ENCODE data around the gene RAPGEF1.

Gene RAPGEF1

DNA sequence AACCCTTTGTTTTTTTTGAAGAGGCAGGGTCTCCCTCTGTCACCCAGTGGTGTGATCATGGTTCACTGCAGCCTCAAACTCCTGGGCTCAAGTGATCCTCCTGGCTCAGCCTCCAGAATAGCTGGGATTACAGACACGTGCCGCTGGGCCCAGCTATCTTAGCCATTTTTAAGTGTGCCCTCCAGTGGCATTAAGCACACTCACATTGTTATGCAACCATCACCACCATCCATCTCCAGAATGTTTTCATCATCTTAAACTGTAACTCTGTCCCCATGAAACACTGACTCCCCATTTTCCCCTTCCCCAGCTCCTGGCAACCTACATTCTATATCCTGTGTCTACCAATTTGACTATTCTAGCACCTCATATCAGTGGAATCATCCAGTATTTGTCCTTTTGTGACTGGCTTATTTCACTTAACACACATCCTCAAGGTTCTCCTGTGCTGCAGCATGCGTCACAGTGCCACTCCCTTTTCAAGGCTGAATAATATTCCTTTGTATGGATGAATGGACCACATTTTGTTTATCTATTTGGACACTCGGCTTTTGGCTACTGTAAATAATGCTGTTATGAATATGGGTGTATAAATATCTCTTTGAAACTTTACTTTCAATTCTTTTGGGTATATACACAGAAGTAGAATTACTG, 12.5 kb upstream of the RAPGEF1 start:
- no peak for DNase-seq

DNA sequence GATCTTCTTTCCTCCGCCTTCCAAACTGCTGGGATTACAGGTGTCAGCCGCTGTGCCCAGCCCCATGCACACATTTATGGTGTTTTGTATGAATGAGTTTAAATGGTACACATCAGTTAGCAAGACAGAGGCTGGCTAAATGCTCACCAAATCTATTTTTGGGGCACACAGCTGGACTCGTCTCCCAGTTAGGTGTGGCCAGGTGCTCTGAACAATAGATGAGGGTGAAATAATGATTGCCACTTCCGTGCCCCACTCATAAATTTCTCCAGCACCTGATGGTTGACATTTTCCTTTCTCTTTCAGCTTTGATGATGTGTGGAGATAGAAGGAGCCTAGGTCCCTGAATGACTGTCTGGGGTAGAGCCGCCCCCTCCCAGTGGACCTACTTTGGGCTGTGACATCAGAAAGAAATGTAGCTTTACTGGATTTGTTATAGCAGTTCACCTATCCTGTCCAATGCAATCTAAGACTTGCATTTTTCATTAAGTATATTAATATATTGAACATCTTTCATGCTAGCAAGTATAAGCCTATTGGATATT, 8.6 kb upstream of the RAPGEF1 start:
- DNase-seq, result no peak

DNA sequence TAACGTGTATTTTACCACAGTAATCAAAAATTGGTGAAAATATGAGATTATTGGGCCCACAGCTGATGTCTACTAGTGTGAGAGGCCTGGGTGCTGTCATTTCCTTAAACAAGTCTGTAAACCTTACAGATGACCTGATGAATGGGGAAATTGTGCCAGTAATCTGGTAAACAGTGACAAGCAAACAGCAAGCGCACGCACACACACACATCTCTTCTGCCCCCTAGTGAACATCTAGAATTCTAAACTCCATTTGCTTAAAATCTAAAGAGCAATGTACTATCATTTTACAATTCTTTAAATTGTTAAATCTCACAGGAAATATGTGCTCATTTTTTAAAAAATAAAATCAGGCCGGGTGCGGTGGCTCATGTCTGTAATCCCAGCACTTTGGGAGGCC, 7.5 kb upstream of the RAPGEF1 start:
- DNase-seq, result peak in 6 of 51 donors; percentile 11 to 49 (median 18)

- no peak for DNase-seq
Measured at GRCh38 chr9:131745610-131746009, 5.7 kb upstream of the RAPGEF1 start.

- DNase-seq, result peak in 7 of 51 donors; percentile 11 to 57 (median 29)
Measured at GRCh38 chr9:131744720-131745201, 4.9 kb upstream of the RAPGEF1 start.

DNA sequence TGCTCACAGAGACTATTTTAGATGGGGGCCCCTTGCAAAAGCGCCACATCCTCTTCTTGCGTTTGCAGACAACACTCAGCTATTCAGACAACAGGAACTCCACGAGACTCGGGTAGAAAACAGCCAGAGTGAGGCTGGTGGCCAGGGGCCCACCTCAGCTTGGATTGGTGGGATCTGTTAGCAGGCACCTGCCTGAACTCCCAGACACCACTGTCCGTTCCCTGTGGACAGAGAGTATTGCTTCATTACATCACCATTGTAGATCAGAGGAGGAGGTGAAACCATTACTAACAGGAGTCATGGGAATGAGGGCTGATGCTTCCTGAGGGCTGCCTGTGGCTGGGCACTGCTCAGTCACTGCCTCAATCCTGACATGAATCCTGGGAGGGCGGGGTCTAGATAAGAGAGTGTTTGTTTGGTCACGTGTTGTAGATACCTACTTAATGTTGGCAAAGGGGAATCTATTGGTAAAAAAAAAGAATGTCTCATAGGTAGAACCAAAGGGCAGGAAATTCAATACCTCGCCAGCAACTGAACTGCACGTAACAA, 4.4 kb upstream of the RAPGEF1 start:
- DNase-seq, result peak in 3 of 51 donors; percentile 21 to 44 (median 37)

DNA sequence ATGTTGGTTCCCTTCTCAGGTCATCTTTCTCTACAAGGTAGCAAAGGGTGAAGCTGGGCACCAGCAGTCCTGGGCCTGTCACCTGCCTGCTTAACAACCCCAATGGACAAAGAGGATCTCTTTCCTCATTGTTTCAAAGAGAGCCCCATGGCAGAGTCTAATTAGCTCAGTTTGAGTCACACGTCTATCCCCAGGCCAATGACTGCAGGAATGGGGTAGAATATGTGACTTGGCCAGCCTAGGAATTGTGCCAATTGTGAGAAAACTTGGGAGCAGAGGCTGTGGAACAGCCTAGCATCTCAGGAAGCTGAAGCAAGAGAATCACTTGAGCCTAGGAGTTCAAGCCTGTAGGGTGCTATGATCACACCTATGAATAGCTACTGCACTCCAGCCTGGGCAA, 3.6 kb upstream of the RAPGEF1 start:
- DNase-seq, result no peak

DNA sequence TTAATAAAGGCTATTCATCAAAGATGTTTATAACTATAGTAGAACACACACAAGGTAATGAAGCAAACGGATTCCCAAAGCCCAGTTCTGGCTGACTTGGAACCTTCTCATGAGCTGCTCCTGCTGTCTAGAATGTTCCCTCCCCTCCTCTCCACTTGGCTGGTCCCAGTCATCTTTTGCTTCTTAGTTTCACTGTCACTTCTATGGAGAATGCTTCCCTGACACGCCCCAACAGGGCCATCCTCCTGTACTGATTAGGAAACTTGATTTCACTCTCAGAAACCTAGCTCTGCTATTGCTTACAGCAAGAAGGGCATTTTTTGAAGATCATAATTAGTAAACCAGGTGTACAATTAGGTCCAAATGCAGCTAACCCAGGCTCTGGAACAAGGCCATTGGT, 3.2 kb upstream of the RAPGEF1 start:
- no peak for DNase-seq

GRCh38 chr9:131740898-131741297, 1.0 kb upstream of the RAPGEF1 start:
- no peak for DNase-seq

DNA sequence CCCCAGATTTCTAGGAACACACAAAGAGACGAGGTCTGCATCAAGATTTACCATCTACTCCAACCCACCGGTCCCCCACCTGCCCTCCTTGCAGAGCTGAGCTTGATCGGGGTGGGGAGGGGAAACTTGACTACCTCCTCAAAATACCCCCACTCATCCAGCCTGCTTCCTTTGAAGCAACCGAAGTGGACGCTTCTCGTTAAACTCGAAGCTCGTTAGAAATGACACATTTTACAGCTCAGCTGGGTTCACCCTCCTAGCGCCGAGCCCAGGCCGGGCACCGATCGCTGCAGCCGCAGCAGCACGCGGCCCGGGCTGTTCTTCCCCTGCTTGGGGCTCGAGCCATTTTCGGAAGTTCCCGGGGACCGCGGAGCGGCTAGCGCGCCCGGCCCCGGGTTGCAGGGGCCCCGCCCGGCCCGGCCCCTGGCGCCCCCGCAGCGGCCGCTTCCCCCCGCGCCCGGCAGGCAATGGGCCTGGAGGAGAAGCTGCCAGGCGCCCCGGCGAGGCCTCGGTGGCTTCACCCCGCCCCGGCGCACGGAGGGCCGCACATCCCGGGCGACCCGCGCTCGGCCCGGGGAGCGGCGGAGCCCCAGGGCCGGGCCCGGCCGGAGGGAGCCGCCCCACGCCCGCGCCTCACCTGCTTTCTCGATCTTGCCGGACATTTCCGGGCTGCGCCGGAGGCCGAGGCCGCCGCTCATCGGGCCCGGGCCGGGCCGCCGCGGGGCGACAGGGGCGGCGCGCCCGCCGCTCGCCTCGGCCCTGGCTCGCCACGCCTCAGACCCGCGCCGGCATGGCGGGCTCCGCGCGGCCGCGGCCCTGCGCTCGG, 530 bp downstream of the RAPGEF1 start:
- peak in 16 of 51 donors; percentile 23 to 59 (median 32) for DNase-seq

DNA sequence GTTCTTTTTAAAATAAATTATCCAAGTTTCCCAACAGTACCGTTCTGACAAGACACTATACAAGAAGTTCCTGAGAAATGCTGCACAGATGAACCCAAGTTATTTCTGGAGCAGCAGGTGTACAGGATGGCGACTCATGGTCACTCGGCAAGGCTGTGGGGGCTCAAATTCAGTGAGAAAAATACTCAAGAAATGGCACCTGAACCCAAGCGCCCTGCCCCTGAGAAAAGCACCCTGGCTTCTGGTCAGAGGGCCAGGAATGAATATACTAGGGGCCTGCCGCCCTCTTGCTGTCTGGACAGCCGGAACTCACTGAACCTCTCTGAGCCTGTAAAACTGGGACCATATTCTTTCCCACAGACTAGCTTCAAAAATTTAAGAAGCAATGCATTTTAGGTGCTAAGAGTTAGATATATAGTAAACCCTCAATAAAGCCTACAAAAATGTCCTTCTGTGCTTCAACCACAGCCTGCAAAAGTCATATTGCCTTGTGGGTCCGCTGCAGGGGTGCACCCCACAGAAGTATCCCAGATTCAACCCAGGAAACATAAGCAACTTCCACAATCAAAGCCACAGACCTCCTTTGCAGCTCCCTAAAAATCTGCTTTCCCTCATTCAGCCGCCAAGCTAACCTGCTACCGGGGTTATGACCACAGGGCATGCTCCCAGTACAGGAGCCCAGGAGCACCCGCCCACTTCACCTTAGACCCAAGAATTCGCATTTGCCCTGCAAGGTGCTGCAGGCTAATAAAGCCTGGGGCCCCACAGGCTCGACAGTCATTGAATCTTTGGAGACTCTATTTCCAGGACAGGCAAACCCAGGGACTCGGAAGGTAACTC, 1.4 kb downstream of the RAPGEF1 start:
- no peak for DNase-seq

- DNase-seq, result no peak
Measured at GRCh38 chr9:131737426-131737825, 2.5 kb downstream of the RAPGEF1 start.

- no peak for DNase-seq
Measured at GRCh38 chr9:131736431-131736830, 3.4 kb downstream of the RAPGEF1 start.

DNA sequence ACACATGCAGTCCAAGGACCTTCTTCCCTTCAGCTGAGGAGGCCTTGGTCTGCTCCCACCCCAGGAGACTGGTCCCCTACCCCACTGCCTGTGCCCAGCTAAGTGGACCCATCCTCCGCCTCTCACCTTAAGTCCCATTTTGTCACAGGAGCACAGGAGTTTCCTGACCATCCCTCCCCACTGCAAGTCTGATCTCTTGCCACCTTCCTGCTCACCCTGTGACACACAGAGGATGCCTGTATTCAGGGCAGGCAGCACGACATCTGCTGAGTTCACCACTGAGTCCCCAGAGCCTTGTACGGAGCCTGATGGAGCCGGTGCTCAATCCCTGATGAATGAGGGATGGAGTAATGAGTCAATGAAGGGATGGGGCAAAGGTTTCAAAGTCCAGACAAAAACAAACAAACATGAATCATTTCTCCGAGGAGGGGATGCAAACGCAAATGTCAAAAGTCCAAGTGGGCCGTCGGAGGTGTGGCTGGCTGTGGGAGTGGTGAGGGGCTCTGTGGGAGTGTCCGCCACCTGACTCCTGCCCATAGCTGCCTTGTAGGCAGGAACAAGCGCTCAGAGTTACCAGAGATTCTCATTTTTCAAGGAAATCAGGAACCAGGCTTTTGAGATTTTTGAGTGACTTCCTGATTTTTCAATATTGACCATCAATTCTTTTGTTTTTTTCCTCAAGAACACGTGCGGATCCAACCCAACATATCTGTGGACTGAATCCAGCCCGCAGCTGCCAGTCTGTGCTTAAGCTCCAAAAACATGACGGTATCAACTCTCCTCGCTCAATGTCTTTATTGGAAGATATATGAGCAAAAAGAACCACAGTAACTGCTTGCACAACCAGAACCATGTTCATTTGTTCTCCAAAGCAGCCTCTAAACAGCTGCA, 4.4 kb downstream of the RAPGEF1 start:
- DNase-seq, result no peak

GRCh38 chr9:131734781-131735180, 5.1 kb downstream of the RAPGEF1 start:
- no peak for DNase-seq

- peak in 1 of 51 donors; percentile 29 for DNase-seq
Measured at GRCh38 chr9:131734165-131734610, 5.7 kb downstream of the RAPGEF1 start.

- DNase-seq, result no peak
Measured at GRCh38 chr9:131733541-131734061, 6.3 kb downstream of the RAPGEF1 start.

DNA sequence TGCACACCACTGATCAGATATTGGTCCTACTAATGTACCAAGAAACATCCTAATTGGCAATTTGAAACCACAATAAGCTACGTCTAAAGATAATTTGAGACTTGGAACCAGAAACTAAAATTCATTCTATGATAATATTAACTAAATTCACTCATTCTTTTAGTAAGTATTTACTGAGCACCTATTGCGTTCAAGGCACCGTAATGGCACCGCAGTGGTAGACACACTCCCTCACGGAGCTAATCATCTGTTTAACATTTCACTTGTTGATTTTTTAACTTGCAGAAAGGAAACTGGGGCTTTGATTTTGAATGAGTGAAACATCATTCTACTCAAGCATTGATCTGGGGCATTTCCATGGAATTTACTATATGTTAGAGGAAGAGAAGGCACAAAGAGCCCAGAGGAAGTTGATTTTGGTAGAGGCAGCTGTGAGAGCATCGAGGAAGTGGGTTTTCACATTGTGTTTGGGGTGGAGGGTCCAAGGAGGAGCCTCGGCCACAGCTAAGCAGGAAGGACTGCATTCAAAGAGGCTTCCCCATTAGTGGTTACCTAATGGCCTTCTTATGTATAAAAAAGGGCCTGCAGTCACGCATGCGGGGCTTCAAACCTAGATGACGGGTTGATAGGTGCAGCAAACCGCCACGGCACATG, 7.1 kb downstream of the RAPGEF1 start:
- no peak for DNase-seq

GRCh38 chr9:131732061-131732526, 7.8 kb downstream of the RAPGEF1 start:
- DNase-seq, result peak in 1 of 51 donors; percentile 10
